GM13977 (cell line): ENCODE data around the gene FKBP5.
A peak's percentile ranks its signal among the peaks of the same experiment; 100 is the strongest.

ENCODE experiments used
- DNase-seq: peaks from one replicate; pipeline ENCODE4 v3.0.0; 2012; ENCODE audit warnings: low spot score
- in situ Hi-C: fragments of 300-500 bp; cut with MboI; formaldehyde crosslinking; loops from one replicate; pipeline ENCODE4 v1.12.0; 2022; ENCODE audit warnings: low sequenced_read_pairs, low pct_unique_long_range_greater_than_20kb, mixed read lengths, inconsistent platforms; ENCODE audit not compliant: unreplicated experiment
- TF ChIP-seq, protein P1 (sequence below): IDR thresholded peaks from 2 replicates; pipeline ENCODE4 v1.5.1; 2012; ENCODE audit warnings: mild to moderate bottlenecking, control low read depth; ENCODE audit not compliant: insufficient read depth; ENCODE audit errors: extremely low read depth, missing control alignments

Gene FKBP5

DNA sequence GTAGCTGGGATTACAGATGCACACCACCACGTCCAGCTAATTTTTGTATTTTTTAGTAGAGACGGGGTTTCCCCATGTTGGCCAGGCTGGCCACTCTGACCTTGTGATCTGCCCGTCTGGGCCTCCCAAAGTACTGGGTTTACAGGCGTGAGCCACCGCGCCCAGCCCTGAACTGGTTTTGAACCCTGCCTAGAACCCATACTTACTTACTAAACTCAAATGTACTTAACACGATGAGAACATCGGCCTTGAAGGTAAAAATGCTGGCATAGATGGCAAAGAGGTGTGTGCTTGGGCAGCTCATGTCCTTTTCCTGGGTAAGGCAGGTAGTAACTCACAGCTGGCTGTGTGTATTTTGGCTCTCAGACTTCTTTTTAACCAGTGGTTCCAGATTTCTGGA is 44.9 kb upstream of the FKBP5 start:
- DNase-seq, result no peak
- in situ Hi-C loops, result no loop called here
- TF ChIP-seq, protein P1, sequence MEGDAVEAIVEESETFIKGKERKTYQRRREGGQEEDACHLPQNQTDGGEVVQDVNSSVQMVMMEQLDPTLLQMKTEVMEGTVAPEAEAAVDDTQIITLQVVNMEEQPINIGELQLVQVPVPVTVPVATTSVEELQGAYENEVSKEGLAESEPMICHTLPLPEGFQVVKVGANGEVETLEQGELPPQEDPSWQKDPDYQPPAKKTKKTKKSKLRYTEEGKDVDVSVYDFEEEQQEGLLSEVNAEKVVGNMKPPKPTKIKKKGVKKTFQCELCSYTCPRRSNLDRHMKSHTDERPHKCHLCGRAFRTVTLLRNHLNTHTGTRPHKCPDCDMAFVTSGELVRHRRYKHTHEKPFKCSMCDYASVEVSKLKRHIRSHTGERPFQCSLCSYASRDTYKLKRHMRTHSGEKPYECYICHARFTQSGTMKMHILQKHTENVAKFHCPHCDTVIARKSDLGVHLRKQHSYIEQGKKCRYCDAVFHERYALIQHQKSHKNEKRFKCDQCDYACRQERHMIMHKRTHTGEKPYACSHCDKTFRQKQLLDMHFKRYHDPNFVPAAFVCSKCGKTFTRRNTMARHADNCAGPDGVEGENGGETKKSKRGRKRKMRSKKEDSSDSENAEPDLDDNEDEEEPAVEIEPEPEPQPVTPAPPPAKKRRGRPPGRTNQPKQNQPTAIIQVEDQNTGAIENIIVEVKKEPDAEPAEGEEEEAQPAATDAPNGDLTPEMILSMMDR, result no peak

DNA sequence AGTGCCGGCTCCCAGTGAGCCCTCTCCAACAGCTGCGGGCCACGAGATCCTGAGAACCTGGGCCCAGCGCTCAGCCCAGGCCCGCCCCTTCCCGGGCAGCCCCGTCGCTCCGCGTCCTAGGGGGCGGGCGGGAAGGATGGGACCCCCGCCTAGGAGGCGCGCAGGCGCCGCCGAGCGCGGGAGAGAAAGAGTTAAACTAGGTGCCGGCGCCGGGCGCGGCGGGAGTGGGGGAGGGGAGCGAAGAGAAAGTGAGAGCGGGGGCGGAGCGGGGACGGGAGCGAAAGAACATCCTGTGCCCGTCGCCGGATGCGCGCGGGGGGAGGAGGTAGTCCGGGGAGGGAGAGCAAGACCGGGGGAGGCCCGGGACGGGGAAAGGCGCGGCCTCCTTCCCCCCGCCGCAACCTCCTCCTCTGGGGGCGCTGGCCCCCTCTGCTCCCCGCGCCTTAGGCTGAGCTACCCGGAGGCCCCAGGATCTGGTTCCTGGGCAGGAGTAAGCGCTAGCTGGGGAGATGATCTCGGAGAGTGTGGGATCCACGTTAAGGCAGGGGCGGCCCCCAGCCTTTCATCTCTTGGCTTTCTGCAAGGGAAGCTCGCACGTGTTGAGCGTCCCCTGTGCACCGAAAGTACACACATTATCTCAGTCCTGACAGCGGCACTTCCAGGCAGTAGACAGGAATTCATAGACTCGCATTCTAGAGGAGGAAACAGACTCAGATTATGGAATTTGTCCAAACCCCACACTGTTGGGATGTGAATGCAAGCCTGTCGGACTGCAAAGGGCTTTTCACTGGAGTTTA is 43.2 kb upstream of the FKBP5 start:
- in situ Hi-C loops, result no loop called here
- peak; percentile 92 for DNase-seq
- TF ChIP-seq, protein P1, result peak; percentile 8

DNA sequence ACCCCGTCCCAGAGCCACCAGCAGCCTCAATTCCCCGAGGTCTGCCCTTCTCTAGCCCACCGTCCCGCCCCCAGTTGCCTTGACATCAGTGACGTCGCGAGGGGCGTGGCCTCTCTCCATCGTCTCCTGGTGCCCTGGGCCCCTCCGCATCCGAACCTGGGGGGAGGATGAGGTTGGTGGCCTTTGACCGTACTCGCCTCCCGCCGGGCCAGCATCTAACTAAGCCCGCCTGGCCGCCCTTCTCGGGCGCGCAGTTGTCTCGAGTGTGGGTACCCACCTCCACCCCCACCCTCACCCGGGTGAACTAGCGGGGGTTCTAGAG is 42.7 kb upstream of the FKBP5 start:
- in situ Hi-C loops, result no loop called here
- DNase-seq, result peak; percentile 95
- TF ChIP-seq, protein P1, result no peak

DNA sequence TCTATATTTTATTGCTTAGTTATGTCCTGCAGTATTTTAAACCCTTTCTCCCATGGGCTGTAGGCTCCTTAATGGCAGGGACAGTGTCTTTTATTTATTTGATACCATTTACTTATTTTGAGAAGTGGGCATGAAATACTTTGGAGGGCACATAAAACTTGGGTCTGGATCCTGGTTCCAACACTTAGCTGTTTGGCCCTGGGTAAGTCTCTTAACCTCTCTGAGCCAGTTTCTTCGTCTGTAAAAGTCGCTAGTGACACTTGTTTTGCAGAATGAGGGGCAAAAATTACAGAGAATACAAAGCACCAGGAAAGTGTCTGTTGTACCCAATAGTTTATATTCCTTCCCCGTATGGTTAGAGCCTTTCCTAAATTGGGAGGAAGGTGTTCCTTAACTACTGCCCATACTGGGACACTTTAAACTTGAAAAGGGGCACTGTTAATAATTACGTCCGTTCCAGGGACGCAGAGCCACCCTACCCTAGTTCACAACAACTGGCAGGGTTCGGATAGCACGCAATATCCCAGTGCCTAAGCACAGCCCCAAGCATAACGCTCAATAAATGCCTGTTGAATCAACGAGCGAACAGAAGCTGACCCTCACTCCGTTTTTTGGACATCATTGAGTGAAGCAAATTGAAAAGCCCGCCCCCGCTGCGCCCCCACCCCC is 42.2 kb upstream of the FKBP5 start:
- DNase-seq, result no peak
- in situ Hi-C loops, result no loop called here
- TF ChIP-seq, protein P1, result no peak

DNA sequence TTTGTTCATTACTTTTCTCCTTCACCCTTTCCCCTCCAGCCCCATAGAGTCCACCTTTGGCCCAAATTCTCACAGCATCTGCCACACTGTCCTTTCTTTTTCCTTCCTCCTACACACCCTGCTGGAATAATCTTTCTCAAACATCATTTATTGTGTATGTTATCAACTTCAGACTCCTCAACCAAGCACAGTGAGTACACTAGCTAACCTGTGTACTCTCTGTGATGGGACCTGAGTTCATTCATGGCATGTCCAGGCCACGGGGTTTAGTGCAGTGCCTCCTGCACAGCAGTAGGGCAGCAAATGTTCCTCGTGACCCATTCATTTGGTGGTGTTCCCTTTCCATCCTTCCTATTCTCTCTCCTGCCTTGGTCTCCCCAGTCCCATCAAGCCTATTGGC is 41.0 kb upstream of the FKBP5 start:
- DNase-seq, result no peak
- TF ChIP-seq, protein P1, result no peak
- in situ Hi-C loops, result no loop called here

DNA sequence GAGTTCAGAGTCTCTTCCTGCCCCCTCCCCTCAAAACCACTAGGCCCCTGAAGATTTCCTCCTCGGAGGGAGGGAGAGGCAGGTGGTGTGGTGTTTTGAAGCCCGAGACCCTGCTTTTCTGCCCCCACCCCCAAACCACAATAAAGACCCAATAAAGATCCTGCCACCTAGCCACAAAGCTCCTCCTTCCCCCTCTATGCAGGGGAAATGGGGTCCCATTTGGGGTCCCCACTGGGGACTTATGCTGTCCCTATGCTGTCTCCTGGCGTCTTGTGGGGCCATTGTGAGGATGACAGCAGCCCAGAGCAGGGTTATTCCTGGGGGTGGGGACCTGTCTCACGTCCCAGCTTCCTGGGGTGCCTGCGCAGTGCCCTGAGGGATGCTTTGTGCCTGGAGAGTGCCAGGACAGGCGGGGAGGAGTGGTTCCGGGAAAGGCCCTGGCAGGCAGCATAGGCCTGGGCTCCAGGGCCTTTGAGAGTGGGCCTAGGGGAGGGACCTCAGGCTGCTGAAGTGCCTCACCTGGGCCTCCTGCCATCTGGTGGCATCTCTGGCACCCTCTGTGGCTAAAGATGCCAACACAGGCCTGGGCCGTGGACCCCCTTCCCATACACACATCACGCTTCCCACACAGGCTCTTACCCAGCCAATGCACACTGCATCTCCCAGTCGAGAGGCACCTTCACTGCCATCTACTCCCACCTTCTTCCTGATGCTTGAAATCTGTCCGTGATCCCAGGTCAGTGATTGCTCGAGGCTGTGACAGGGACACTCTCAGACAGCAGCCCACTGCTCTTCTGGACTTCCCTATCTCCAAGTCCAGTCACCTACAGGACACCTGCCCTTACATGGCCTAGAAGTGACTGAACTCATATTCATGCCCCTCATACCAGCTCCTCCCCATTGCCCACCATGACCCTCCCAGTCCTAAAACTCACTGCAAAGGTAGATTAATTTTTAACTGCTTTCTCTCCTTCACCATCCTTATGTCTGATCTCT is 40.3 kb upstream of the FKBP5 start:
- no peak for DNase-seq
- in situ Hi-C loops, result no loop called here
- TF ChIP-seq, protein P1, result peak; percentile 20
